Keratinocyte (primary cell): ENCODE measurements around the gene TMEM245. TPM values are rescaled to one million over a fixed set of nuclear protein-coding genes. Genes with fewer than 3 reads are reported as not detected.

ENCODE experiments used
- DNase-seq: peaks from one replicate; pipeline ENCODE4 v3.0.0-alpha.2; 2011; ENCODE audit warnings: low read depth, missing footprints, low spot score
- FAIRE-seq: peaks from 2 replicates; lab custom pipeline; 2011; peaks lifted over from hg19 to GRCh38; lab: Jason Lieb, UNC
- H2AFZ ChIP-seq: 2 replicates; pipeline ENCODE4 v1.6.0; 2012; ENCODE audit warnings: low read length, control low read depth, inconsistent platforms; ENCODE audit not compliant: control insufficient read depth
- H3K27ac ChIP-seq: 2 replicates; pipeline ENCODE4 v1.5.1; 2011; ENCODE audit warnings: low read length; ENCODE audit not compliant: control insufficient read depth, insufficient read depth
- H3K27me3 ChIP-seq: 3 replicates; pipeline ENCODE4 v1.6.0; 2011; ENCODE audit warnings: low read length; ENCODE audit not compliant: control insufficient read depth, insufficient read depth; ENCODE audit errors: extremely low read depth
- H3K36me3 ChIP-seq, 2 experiments: 2 replicates in 1 of 2; 3 replicates in 1 of 2; pipeline ENCODE4 v1.5.1; 2011; ENCODE audit warnings: low read length in 2 of 2, mild to moderate bottlenecking in 1 of 2; ENCODE audit not compliant: control insufficient read depth in 2 of 2, insufficient read depth in 2 of 2; ENCODE audit errors: extremely low read depth in 1 of 2
- H3K4me1 ChIP-seq: 3 replicates; pipeline ENCODE4 v1.5.1; 2011; ENCODE audit warnings: low read length; ENCODE audit not compliant: control insufficient read depth, insufficient read depth; ENCODE audit errors: extremely low read depth
- H3K4me2 ChIP-seq: 3 replicates; pipeline ENCODE4 v1.6.0; 2011; ENCODE audit warnings: low read depth, low read length; ENCODE audit not compliant: control insufficient read depth, insufficient read depth; ENCODE audit errors: extremely low read depth
- H3K4me3 ChIP-seq, 3 experiments: fragments of 200-600 bp in 1 of 3; sonication (generic) in 1 of 3; 2 replicates in 2 of 3; 3 replicates in 1 of 3; pipeline ENCODE4 v1.5.1; 2011 to 2016; ENCODE audit warnings: low read length in 3 of 3, mild to moderate bottlenecking in 3 of 3, control low read depth in 2 of 3, inconsistent platforms in 1 of 3, low read depth in 1 of 3, mixed read lengths in 1 of 3, mixed run types in 1 of 3, moderate library complexity in 1 of 3; ENCODE audit not compliant: control insufficient read depth in 2 of 3, insufficient read depth in 2 of 3; ENCODE audit errors: extremely low read depth in 1 of 3
- H3K79me2 ChIP-seq: 2 replicates; pipeline ENCODE4 v1.6.0; 2012; ENCODE audit warnings: low read length; ENCODE audit not compliant: control insufficient read depth, insufficient read depth
- H3K9ac ChIP-seq: 3 replicates; pipeline ENCODE4 v1.6.0; 2011; ENCODE audit warnings: low read length; ENCODE audit not compliant: control insufficient read depth, insufficient read depth; ENCODE audit errors: extremely low read depth
- H3K9me1 ChIP-seq: 3 replicates; pipeline ENCODE4 v1.6.0; 2011; ENCODE audit warnings: low read length; ENCODE audit not compliant: control insufficient read depth, insufficient read depth; ENCODE audit errors: extremely low read depth
- H3K9me3 ChIP-seq: 2 replicates; pipeline ENCODE4 v1.5.1; 2012; ENCODE audit warnings: low read depth, low read length; ENCODE audit not compliant: control insufficient read depth
- H4K20me1 ChIP-seq: 3 replicates; pipeline ENCODE4 v1.6.0; 2011; ENCODE audit warnings: low read length; ENCODE audit not compliant: control insufficient read depth, insufficient read depth; ENCODE audit errors: extremely low read depth
- EZH2 ChIP-seq: IDR thresholded peaks from one replicate; pipeline ENCODE4 v1.6.1; 2012; ENCODE audit warnings: inconsistent platforms, mild to moderate bottlenecking, low read length, moderate library complexity
- dilution Hi-C: fragments of 300-500 bp; cut with MboI; formaldehyde crosslinking; loops from one replicate; pipeline ENCODE4 v1.7.0; 2020; ENCODE audit warnings: low sequenced_read_pairs; ENCODE audit not compliant: extremely low pct_ligation_motif_present
- polyA plus RNA-seq, 5 experiments: library from polyadenylated mRNA; depleted of rRNA in 3 of 5; stranded (reverse) in 3 of 5; stranded (forward) in 1 of 5; unstranded in 1 of 5; fragments of >200 nt; gene quantifications; 1 replicate in 1 of 5; 2 replicates in 3 of 5; 3 replicates in 1 of 5; pipeline versions ENCODE4 v1.2.1 to v1.2.3, GENCODE V29; 2011 to 2012; ENCODE audit warnings: missing spikeins in 2 of 5, low read depth in 1 of 5, low replicate concordance in 1 of 5
- TF ChIP-seq, protein P1 (sequence below), 3 experiments: IDR thresholded peaks in 1 of 3; conservative IDR thresholded peaks in 1 of 3; optimal IDR thresholded peaks in 1 of 3; 2 replicates in 2 of 3; 3 replicates in 1 of 3; pipeline versions ENCODE3 to v1.5.1; 2011; ENCODE audit warnings: low read length in 3 of 3, mild to moderate bottlenecking in 3 of 3, moderate library complexity in 2 of 3, control low read depth in 1 of 3, inconsistent platforms in 1 of 3; ENCODE audit not compliant: insufficient read depth in 2 of 3; ENCODE audit errors: extremely low read depth in 1 of 3

The TMEM245 gene
- polyA plus RNA-seq, 1 donor (not counting 4 experiments of a cell fraction or from before 2014, with no cell fraction given) = 40.0 TPM

GRCh38 chr9:109048822-109049221 lies 70.9 kb downstream of the TMEM245 start:
- Histone ChIP-seq H4K20me1 (no peaks in the 10 kb centered on the region), H3K79me2 (no peaks in the 10 kb centered on the region), H3K4me2 (no peak overlapping the region), H3K4me1 (no peaks in the 10 kb centered on the region), H3K36me3 (peaks cover 23 to 34% of the 10 kb centered on the region in 2 experiments), H3K4me3 (no peak overlapping the region), H3K9me3 (no peaks in the 10 kb centered on the region), H3K27ac (no peak overlapping the region), H3K27me3 (no peaks in the 10 kb centered on the region), H2AFZ (no peak overlapping the region), H3K9me1 (no peaks in the 10 kb centered on the region), H3K9ac (no peak overlapping the region)
- no peak for TF ChIP-seq EZH2
- TF ChIP-seq, protein P1, sequence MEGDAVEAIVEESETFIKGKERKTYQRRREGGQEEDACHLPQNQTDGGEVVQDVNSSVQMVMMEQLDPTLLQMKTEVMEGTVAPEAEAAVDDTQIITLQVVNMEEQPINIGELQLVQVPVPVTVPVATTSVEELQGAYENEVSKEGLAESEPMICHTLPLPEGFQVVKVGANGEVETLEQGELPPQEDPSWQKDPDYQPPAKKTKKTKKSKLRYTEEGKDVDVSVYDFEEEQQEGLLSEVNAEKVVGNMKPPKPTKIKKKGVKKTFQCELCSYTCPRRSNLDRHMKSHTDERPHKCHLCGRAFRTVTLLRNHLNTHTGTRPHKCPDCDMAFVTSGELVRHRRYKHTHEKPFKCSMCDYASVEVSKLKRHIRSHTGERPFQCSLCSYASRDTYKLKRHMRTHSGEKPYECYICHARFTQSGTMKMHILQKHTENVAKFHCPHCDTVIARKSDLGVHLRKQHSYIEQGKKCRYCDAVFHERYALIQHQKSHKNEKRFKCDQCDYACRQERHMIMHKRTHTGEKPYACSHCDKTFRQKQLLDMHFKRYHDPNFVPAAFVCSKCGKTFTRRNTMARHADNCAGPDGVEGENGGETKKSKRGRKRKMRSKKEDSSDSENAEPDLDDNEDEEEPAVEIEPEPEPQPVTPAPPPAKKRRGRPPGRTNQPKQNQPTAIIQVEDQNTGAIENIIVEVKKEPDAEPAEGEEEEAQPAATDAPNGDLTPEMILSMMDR (optimal IDR thresholded peaks at IDR 0.05 in 1 of 3, IDR thresholded peaks at IDR 0.05 in 1 of 3, conservative IDR thresholded peaks at IDR 0.05 in 1 of 3; ENCODE audit: extremely low read depth in 1 of 3, insufficient read depth in 2 of 3, low read length in 3 of 3) = no peak
- dilution Hi-C loops = no loop called here
- no peak for FAIRE-seq
- DNase-seq = no peak

- no peak for DNase-seq
- no peak overlapping the region for H3K4me3 ChIP-seq
- no peaks in the 10 kb centered on the region for H3K79me2 ChIP-seq
- H3K9ac ChIP-seq = no peak overlapping the region
- dilution Hi-C loops = no loop called here
- peaks cover 25 to 33% of the 10 kb centered on the region in 2 experiments for H3K36me3 ChIP-seq
- H3K9me1 ChIP-seq = no peaks in the 10 kb centered on the region
- FAIRE-seq = no peak
- H3K9me3 ChIP-seq = no peaks in the 10 kb centered on the region
- TF ChIP-seq, protein P1 (optimal IDR thresholded peaks at IDR 0.05 in 1 of 3, IDR thresholded peaks at IDR 0.05 in 1 of 3, conservative IDR thresholded peaks at IDR 0.05 in 1 of 3; ENCODE audit: extremely low read depth in 1 of 3, insufficient read depth in 2 of 3, low read length in 3 of 3) = no peak
- TF ChIP-seq EZH2 = no peak
- H3K4me1 ChIP-seq = no peaks in the 10 kb centered on the region
- no peak overlapping the region for H3K4me2 ChIP-seq
- H3K27me3 ChIP-seq = no peaks in the 10 kb centered on the region
- H2AFZ ChIP-seq = no peak overlapping the region
- peak overlapping the region; percentile 18 for H3K27ac ChIP-seq
- H4K20me1 ChIP-seq = no peaks in the 10 kb centered on the region
These were observed 72.5 kb downstream of the TMEM245 start for GRCh38 chr9:109047259-109047658.
